GM12878 (cell line): ENCODE data around the gene AGGF1. TPM values are rescaled to one million over a fixed set of nuclear protein-coding genes. Genes with fewer than 3 reads are reported as not detected.

Experiments
- BACH1 ChIP-seq: fragments of 450-650 bp; IDR thresholded peaks from 2 replicates; pipeline ENCODE4 v1.6.1; 2017; ENCODE audit warnings: mild to moderate bottlenecking, borderline replicate concordance
- CBFB ChIP-seq: IDR thresholded peaks from 2 replicates; pipeline ENCODE4 v1.6.1; 2016; ENCODE audit warnings: antibody characterized with exemption, low read depth
- CBX3 ChIP-seq: fragments of 200-600 bp; sonication (generic); IDR thresholded peaks from 2 replicates; pipeline ENCODE4 v1.6.1; 2016; ENCODE audit warnings: low read depth, borderline replicate concordance
- CREB1 ChIP-seq: IDR thresholded peaks from 2 replicates; pipeline ENCODE4 v1.6.1; 2012; ENCODE audit warnings: low read depth, mild to moderate bottlenecking, inconsistent platforms
- ETV6 ChIP-seq, 2 experiments: fragments of 450-650 bp in 1 of 2; IDR thresholded peaks in 1 of 2; conservative IDR thresholded peaks in 1 of 2; 2 replicates each; pipeline ENCODE4 v1.6.1; 2014; ENCODE audit warnings: antibody characterized with exemption in 1 of 2, borderline replicate concordance in 1 of 2, low read depth in 1 of 2, mild to moderate bottlenecking in 1 of 2, moderate library complexity in 1 of 2
- FOXK2 ChIP-seq: fragments of 450-650 bp; IDR thresholded peaks from 2 replicates; pipeline ENCODE4 v1.6.1; 2017; ENCODE audit warnings: mild to moderate bottlenecking, moderate library complexity
- GABPA ChIP-seq: IDR thresholded peaks from 2 replicates; pipeline ENCODE4 v1.6.1; 2014; ENCODE audit warnings: antibody characterized with exemption, low read depth, mild to moderate bottlenecking, inconsistent platforms
- GATAD2B ChIP-seq: fragments of 450-650 bp; conservative IDR thresholded peaks from 2 replicates; pipeline ENCODE4 v1.6.1; 2017; ENCODE audit warnings: low read depth, mild to moderate bottlenecking, moderate library complexity
- HDAC6 ChIP-seq: fragments of 200-600 bp; sonication (generic); IDR thresholded peaks from one replicate; pipeline ENCODE4 v1.8.0; 2017; ENCODE audit warnings: antibody characterized with exemption; ENCODE audit not compliant: unreplicated experiment
- KDM1A ChIP-seq: fragments of 200-600 bp; sonication (generic); IDR thresholded peaks from 2 replicates; pipeline ENCODE4 v1.6.1; 2016; ENCODE audit warnings: borderline replicate concordance
- NR2F1 ChIP-seq: fragments of 450-650 bp; conservative IDR thresholded peaks from 2 replicates; pipeline ENCODE4 v1.6.1; 2017; ENCODE audit warnings: mild to moderate bottlenecking
- PAX5 ChIP-seq: IDR thresholded peaks from 2 replicates; pipeline ENCODE4 v1.6.1; 2011; ENCODE audit warnings: low read depth, low read length, borderline replicate concordance
- PBX3 ChIP-seq: IDR thresholded peaks from 2 replicates; pipeline ENCODE4 v1.6.1; 2011; ENCODE audit warnings: mild to moderate bottlenecking, low read depth, low read length, moderate library complexity; ENCODE audit not compliant: insufficient replicate concordance
- POLR2AphosphoS2 ChIP-seq: IDR thresholded peaks from 2 replicates; pipeline ENCODE4 v1.6.1; 2011; ENCODE audit warnings: low read depth, mild to moderate bottlenecking, low read length, improper control_type of control experiment, moderate library complexity
- POLR2AphosphoS5 ChIP-seq: IDR thresholded peaks from 2 replicates; pipeline ENCODE4 v1.6.1; 2011; ENCODE audit warnings: mild to moderate bottlenecking, low read length, inconsistent platforms
- POU2F2 ChIP-seq: IDR thresholded peaks from 3 replicates; pipeline ENCODE4 v1.6.1; 2011; ENCODE audit warnings: low read depth, mild to moderate bottlenecking, low read length, borderline replicate concordance
- SIX5 ChIP-seq: IDR thresholded peaks from 2 replicates; pipeline ENCODE4 v1.6.1; 2011; ENCODE audit warnings: mild to moderate bottlenecking, low read depth, low read length, moderate library complexity; ENCODE audit not compliant: severe bottlenecking
- SMAD1 ChIP-seq: fragments of 450-650 bp; IDR thresholded peaks from 2 replicates; pipeline ENCODE4 v1.6.1; 2018; ENCODE audit warnings: mild to moderate bottlenecking, low read depth; ENCODE audit not compliant: partially characterized antibody
- SP1 ChIP-seq: IDR thresholded peaks from one replicate; pipeline ENCODE4 v1.6.1; 2011; ENCODE audit warnings: low read depth, low read length
- TCF12 ChIP-seq: IDR thresholded peaks from 2 replicates; pipeline ENCODE4 v1.6.1; 2011; ENCODE audit warnings: low read depth, mild to moderate bottlenecking, low read length
- YY1 ChIP-seq: IDR thresholded peaks from 2 replicates; pipeline ENCODE4 v1.6.1; 2011; ENCODE audit warnings: low read depth, mild to moderate bottlenecking, low read length
- ZNF207 ChIP-seq: fragments of 450-650 bp; IDR thresholded peaks from 2 replicates; pipeline ENCODE4 v1.6.1; 2014; ENCODE audit warnings: antibody characterized with exemption, mild to moderate bottlenecking, borderline replicate concordance
- polyA plus RNA-seq, 11 experiments: library from polyadenylated mRNA; depleted of rRNA in 4 of 11; unstranded in 6 of 11; stranded (reverse) in 5 of 11; fragments of >200 nt; fragmentation: Nextera tagmentation in 4 of 11; fragmentation: Illumina TruSeq in 1 of 11; extraction: Ambion mirVana in 4 of 11; extraction: Trizol in 1 of 11; gene quantifications; 1 replicate in 1 of 11; 2 replicates in 10 of 11; pipeline versions ENCODE4 v1.2.1 to v1.2.3, GENCODE V29; 2011 to 2016; ENCODE audit warnings: inconsistent platforms in 2 of 11, missing spikeins in 2 of 11, low read depth in 1 of 11
- total RNA-seq, 4 experiments: library from RNA; depleted of rRNA in 3 of 4; stranded (reverse); fragments of >200 nt in 3 of 4; fragmentation: Illumina TruSeq in 1 of 4; extraction: Trizol in 1 of 4; gene quantifications; 2 replicates each; pipeline versions ENCODE4 v1.2.1 to v1.2.3, GENCODE V29; 2013 to 2021
- TF ChIP-seq, protein P1 (sequence below): IDR thresholded peaks from 2 replicates; pipeline ENCODE4 v1.6.1; 2011; ENCODE audit warnings: low read depth, low read length, improper control_type of control experiment, borderline replicate concordance
- TF ChIP-seq, protein P2 (sequence below): fragments of 450-650 bp; IDR thresholded peaks from 2 replicates; pipeline ENCODE4 v1.6.1; 2018; ENCODE audit warnings: mild to moderate bottlenecking, low read depth, moderate library complexity; ENCODE audit not compliant: partially characterized antibody

AGGF1 gene
- total and polyA plus RNA-seq, 10 of the 15 experiments (the other 5 are each of a cell fraction or from before 2014, with no cell fraction given) = 7.3 to 43.4 (median 20.2) TPM

DNA sequence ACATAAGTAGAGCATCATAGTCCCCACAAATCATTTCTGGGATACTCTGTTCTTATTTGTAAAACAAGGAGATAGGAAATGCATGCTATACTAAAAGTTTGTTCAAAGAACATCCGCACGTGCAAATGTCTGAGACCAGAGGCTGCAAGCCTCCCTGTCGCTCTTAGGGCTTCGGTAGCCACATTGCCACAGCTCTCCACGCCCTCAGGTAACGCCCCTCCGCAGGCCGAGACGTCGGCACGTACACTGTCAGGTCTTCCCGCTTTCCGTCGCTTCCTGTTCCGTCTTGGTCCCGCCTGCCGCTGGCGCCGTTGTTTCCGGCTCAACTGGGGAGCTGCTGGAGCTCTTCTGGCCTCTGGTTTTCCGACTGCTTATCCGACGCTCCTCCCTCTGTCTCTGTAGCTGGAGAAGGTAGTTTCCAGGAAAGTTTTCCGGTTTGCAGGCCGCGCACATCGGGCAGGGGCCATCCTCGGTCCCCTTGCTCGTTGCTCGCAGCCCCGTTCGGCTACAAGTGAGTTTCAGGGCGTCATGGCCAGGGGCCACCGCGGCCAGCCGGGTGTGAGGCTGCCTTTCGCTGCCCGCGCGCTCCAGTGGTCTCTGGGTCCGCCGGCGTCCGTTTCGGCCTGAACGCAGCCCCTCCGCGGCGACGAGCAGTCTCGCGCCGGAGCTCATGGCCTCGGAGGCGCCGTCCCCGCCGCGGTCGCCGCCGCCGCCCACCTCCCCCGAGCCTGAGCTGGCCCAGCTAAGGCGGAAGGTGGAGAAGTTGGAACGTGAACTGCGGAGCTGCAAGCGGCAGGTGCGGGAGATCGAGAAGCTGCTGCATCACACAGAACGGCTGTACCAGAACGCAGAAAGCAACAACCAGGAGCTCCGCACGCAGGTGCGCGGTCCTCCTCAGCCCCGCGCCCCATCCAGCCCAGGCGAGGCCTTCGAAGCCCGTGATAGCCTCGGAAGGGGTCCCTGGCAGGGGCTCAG is at the start of gene AGGF1 (continued):
- TF ChIP-seq ETV6 (conservative IDR thresholded peaks at IDR 0.05 in 1 of 2, IDR thresholded peaks at IDR 0.05 in 1 of 2; ENCODE audit: borderline replicate concordance in 1 of 2, low read depth in 1 of 2) (no peak; a peak in 1 of 4 replicates), GABPA (peak; percentile 93), CBFB (0 out of 2 replicates have a peak, but pooled peaks have one; percentile 30), SMAD1 (no peak), GATAD2B (peak; percentile 82), PAX5 (0 out of 2 replicates have a peak, but pooled peaks have one; percentile 14), POU2F2 (no peak; the same call in 1 of the 3 replicates), KDM1A (no peak), POLR2AphosphoS5 (peak; percentile 89), ZNF207 (no peak; the same call in 1 of the 2 replicates), YY1 (peak; percentile 81), POLR2AphosphoS2 (0 out of 2 replicates have a peak, but pooled peaks have one; percentile 36), HDAC6 (no peak), PBX3 (peak; percentile 50), CREB1 (peak; percentile 89), SIX5 (peak; percentile 30), FOXK2 (no peak), BACH1 (peak; percentile 8; the same call in 1 of the 2 replicates), CBX3 (no peak), SP1 (peak; percentile 31), NR2F1 (peak; percentile 42; the same call in 1 of the 2 replicates), TCF12 (0 out of 2 replicates have a peak, but pooled peaks have one; percentile 12)
- TF ChIP-seq, protein P1, sequence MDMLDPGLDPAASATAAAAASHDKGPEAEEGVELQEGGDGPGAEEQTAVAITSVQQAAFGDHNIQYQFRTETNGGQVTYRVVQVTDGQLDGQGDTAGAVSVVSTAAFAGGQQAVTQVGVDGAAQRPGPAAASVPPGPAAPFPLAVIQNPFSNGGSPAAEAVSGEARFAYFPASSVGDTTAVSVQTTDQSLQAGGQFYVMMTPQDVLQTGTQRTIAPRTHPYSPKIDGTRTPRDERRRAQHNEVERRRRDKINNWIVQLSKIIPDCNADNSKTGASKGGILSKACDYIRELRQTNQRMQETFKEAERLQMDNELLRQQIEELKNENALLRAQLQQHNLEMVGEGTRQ = no peak
- TF ChIP-seq, protein P2, sequence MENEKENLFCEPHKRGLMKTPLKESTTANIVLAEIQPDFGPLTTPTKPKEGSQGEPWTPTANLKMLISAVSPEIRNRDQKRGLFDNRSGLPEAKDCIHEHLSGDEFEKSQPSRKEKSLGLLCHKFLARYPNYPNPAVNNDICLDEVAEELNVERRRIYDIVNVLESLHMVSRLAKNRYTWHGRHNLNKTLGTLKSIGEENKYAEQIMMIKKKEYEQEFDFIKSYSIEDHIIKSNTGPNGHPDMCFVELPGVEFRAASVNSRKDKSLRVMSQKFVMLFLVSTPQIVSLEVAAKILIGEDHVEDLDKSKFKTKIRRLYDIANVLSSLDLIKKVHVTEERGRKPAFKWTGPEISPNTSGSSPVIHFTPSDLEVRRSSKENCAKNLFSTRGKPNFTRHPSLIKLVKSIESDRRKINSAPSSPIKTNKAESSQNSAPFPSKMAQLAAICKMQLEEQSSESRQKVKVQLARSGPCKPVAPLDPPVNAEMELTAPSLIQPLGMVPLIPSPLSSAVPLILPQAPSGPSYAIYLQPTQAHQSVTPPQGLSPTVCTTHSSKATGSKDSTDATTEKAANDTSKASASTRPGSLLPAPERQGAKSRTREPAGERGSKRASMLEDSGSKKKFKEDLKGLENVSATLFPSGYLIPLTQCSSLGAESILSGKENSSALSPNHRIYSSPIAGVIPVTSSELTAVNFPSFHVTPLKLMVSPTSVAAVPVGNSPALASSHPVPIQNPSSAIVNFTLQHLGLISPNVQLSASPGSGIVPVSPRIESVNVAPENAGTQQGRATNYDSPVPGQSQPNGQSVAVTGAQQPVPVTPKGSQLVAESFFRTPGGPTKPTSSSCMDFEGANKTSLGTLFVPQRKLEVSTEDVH = peak; percentile 68
